Activated effector memory CD4-positive, alpha-beta T cell treated with Interleukin-2 at 50 U/mL for 16 hours (primary cell): Measurements from ENCODE around the gene CUX1.

ENCODE experiments used
- DNase-seq: peaks from one replicate; pipeline ENCODE4 v3.0.0-alpha.2; 2020

CUX1 gene

DNA sequence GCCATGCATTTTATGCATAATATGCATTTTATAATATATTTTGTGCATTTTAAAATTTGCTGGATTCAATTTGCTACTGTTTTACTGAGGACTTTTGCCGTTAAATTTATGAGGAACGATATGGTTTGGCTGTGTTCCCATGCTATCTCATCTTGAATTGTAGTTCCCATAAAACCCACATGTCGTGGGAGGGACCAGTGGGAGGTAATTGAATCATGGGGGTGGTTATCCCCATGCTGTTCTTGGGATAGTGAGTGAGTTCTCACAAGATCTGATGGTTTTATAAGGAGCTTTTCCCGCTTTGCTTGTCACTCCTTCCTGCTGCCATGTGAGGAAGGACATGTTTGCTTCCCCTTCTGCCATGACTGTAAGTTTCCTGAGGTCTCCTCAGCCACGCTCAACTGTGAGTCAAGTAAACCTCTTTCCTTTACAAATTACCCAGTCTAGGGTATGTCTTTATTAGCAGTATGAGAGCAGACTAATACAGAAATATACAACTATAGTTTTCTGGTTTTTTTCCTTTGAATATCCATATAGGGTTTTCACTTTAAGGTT is 267.9 kb downstream of the CUX1 start:
- DNase-seq = no peak

DNA sequence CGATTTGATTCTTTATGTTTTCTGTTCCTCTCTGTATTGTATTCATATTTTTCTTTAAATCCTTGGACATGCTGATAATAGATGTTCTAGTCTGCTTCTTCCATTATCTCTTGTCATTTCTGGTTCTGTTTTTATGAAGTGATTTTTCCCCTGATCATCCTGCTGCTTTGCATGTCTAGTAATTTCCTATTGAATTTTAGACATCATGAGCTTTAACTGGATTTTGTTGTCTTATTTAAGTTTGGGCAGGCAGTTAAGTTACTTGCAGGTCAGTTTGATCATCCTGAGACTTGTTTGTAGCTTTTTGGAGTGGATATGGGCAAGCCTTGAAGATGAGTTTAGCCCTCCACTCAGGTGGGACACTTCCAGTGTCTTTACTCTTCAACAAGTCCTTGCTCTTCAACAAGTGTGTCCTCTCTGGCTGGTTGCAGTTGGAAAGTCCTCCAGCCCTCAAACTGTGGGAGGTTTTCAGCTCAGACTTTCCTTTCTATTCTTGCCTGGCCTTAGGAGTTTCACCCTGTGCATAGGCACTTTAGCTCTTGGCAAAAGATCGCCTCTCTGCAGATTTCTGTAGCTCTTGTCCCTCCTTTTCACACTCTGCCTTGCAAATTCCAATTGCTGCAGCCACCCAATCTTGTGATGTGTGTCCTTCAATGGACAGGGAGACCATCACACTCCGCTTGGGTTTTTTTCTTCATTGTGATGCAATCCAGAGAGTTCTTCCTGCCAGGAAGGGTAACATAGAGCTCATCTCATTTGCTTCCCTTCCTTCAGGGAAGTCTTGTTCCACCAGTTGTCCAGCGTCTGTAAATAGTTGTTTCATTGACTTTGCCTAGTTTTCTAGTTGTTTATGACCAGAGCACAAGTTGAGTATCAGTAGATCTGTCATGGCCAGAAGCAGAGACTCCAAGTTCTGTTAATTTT is 272.0 kb downstream of the CUX1 start:
- no peak for DNase-seq

DNA sequence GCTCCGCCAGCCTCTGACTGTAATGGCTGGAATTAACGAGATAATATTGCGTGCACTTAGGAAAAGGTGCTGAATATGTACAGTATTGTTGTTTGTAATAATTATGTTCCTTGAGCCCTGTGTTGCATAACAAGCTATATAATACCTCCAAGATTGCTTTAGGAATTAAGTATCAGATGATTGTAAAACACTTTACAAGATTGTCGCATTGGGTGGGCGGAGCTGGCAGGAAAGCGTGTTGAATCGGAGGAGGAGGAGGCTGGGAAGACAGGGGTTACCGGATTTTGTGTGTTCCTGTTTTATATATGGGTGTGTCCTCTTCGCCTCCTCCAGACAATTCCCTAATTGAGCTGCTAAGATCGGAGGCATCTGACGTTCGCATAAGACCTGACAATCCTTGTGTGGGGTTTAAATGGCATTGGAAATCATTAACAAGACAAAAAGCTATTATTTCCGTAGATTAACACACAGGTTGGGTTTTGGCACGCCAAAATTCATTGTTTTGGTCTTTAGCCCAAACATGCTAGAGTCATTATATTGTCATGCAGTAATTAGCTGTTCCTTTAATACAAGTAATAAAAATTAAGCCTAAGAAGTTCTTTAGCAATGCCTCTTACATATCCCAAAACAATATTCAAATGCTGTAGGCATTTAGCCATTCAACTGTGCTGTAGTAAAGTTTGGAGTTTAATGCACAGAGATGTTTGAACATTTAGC is 276.3 kb downstream of the CUX1 start:
- no peak for DNase-seq

DNA sequence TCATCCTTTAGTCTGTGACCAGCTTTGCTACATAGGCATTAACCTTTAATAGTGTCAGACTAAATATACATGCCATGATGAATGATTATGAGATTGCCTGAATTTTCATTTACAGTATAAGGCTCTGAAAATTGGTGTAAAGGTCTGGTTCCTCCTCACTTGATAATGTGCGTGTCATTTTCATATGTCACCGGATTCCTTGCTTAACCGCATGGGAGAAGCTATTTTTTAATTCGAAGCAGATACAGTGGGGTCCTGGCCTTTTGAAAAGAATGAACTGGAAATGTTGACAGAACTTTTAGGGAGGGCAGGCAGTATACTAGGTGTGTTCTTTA is 276.9 kb downstream of the CUX1 start:
- no peak for DNase-seq

DNA sequence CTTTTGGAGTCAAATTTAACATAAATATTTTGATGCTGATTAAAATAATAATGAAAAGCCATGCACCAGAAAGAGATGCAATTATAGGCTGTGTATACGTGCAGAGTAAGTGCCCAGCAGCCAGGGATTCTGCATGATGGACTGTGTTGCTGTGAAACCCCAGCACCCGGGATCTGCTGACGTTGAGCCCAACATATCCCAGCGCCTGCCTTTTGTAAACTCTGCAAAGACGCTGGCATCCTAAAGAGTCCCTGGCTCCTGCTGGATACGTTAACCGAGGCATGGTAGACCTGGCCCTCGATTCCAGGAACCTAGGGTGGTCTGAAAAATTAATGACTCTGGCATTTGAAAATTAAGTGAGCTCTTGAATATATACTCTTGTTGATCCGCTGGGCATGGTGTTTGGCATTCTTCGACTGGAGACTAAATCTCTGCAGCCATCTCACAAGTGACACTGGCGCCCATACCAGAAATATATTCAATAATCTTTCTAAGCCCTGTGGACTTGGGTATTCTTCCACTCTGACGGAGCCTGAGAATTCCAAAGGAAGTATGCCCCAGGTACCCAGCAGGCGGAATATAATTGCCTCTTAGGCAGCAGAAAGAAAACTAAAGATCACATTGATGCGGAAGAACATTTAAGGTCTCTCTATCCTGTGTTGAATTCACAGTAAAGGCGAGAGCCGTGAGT is 278.0 kb downstream of the CUX1 start:
- DNase-seq = no peak

DNA sequence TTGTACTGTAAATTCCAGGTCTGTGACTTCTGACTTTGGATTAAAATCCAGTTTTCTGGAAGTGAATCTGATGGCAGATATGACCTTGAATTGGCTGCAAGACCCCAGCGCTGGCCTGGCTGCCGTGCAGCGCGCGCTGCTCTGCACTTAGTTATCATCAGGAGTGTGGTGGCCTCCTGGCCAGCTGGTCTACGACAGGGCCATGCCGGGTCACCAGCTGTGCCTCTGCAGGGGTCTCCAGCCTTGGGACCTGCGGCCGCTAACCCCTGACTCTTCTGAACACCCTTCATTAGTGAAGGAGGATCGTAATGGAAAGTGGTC is 278.5 kb downstream of the CUX1 start:
- DNase-seq = no peak

DNA sequence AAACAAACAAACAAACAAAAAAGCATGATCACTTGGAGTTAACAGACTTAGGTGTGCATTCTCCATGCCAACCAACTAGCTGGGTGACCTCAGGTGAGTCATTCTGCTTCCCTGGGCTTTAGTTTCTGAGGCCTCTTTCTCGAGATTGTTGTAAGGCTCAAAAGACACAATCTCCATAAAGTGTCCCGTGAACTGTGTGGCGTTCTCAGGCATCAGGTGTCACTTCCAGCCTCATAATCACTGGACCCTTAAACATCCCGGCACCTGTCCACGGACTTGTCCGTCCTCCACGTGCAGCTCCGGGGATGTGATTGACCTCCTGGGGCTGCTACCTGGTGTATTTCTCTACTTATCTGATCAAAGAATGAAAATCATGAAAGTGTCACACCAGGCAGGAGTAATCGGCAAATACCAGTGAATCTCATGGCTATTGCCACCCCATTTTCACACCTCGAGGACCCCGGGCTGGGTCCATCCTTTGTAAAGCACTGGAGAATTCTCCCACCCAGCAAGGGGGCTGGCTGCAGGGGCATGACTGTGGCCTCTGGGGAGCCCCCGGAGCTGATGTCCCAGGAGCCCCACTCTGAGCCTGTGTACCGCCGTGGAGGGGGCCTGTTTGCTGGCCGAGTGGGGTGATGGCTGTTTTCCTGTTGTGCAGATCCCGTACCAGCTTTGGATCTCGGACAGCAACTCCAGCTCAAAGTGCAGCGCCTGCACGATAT is 279.4 kb downstream of the CUX1 start:
- no peak for DNase-seq

DNA sequence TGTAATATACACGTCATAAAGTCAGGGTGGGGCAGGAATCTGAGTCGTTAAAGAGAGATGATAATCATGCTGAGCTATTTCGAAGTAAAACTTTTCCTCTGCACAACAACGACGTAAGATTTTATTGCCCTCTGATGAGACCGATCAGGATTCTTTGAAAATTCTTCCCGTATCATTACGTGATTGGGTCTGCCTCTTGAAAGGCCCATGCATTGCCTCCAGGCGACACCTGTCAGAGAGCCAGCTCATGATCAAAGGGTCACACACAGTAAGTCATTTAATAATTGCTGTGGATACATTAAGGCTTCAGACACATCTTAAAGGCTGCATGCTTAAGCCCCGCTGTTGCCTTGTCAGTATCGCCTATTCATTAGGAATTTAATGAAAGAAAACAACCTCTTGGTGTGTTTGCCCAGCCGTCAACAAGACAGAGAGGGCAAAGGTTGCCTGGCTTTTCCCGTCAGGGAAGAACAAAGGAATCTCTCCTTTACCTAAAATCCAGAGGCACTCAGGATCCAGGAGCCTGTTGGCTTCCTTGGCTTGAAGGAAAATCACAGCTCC is 280.3 kb downstream of the CUX1 start:
- no peak for DNase-seq

DNA sequence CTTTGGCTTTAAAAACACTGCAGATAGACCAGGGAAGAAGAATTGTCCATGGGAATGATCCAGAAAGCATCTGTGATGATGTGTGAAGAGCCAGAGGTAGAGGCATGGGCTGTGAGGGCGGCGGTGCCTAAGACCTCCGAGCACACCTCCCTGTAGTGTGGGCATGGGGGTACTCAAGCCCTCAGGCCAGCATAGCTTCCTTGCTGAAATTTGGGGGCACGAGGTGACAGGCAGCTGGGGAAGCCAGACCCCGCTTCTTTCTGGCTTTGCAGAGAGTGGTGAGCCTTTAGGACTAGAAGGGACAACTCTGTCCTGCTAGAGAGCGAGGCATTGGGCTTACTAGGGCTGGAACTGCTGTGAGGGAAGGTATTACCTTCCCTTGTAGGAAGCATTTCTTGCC is 281.6 kb downstream of the CUX1 start:
- no peak for DNase-seq

DNA sequence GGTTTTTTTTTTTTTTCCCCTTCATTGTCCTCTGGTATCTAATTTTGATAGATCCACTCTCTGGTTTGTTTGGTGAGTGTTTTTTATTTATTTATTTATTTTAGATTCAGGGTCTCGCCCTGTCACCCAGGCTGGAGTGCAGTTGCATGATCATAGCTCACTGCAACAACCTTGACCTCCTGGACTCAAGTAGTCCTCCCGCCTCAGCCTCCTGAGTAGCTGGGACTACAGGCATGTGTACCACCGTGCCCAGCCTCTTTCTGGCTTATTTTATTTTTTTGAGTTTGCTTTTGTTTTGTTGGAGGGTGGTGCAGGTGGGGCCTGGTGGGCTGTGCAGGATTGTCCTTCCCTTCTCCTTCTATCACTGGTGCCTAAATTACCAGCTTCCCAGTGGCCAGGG is 282.0 kb downstream of the CUX1 start:
- no peak for DNase-seq

DNA sequence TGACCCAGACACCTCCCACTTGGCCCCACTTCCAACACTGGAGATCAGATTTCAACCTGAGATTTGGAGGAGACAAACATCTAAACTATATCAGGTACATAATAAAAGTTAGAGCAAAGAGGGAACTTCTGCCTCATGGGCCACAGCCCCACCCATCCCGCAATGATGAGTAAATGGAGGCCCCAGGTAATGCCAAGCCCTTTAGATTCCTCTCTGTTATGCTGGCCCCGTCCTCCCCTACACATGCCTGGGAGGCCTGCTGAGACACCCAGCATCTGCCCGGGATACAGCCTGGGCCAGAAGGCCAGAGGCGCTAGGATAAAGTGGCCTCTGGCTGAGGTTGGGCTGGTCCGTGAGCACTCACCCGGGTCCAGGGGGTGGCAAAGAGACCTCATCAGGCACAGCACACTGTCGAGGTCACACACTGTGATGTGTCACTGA is 283.7 kb downstream of the CUX1 start:
- no peak for DNase-seq

DNA sequence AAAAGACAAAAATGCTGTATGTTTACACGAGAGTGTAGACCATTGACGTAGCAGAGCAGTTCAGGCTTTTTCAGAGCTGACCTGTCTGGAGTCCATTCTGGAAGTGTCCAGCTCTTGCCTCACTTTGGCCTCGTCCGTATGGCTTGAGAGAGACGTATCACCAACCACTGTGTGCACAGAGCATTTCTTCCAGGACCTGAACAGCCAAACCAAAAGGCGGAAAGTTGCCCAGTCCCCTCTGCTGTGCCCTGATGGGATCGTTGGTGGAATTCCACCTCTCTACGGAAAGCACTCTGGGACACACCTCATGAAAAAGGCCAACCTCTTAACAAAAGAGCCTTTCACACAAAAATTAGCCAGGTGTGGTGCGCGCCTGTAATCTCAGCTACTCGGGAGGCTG is 284.5 kb downstream of the CUX1 start:
- no peak for DNase-seq

DNA sequence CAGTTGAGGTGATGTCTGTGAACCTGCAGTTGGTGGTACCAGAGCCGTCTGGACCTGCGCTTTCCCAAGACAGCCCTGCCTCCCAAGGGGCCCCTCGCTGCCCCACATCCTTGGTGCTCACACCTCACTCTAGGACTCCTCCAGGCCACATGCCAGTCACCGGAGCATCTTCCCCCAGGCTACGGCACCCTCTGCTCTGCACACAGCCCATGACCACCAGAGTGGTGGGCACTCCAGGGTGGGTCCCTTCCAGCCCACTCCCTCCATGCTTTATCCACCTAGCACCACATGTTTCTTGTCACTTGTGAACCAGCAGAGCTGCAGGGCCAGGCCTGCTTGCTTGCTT is 285.6 kb downstream of the CUX1 start:
- DNase-seq = no peak

DNA sequence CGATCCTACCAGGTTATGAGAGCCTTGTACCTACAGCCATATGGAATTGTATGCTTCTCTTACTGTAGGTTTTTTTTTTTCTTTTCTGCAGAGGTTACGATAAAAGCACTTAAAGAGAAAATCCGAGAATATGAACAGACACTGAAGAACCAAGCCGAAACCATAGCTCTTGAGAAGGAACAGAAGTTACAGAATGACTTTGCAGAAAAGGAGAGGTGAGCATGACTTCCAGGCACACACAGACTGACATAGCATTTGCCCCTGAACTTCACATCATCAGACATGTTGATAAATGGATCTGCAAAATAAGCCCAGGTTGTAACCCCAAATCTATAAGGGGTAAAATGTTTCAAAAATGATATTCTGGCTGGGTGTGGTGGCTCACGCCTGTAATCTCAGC is 286.8 kb downstream of the CUX1 start:
- no peak for DNase-seq

DNA sequence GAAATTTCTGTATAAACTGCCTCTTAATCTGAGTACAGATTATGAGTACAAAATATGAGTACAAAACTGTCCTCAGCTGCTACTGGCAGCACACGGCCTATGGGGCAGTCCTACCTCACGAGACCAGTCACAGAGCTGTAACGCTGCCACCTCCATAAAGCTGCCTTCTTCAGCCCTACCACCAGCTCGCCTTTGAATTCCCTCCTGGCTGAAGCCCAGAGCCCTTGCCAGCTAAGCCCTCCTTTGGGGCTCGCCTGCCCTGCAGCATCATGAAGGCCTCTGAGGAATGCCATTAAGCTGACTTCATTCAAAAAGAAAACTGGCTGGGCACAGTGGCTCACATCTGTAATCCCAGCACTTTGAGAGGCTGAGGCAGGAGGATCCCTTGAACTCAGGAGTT is 289.2 kb downstream of the CUX1 start:
- no peak for DNase-seq

DNA sequence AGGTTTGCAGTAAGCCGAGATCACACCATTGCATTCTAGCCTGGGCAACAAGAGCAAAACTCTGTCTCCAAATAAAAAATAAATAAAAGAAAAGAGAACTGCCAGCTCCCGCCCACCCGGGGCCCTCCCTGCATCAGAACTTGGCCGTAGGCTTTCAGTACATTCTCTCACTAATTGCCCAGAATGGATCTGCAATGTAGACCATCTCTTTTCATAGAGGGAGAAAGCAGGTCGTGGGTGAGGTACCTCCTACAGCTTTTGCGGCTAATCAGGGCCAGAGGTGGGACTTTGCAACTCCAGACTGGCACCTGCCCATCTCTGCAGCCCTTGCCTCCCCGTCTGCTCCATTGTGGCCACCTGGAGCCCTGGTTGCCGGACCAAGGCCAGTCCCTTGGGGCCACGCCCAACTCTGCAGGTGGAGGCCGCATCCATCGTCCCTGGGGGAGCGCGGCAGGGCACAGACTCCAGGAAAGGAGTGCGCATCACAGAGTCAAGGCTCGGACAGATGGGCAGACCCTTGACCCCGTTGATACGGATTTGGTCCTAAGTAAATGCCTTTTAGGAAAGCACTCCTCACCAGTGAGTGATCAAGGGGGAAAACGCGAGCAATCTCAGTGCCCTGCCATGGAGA is 290.2 kb downstream of the CUX1 start:
- no peak for DNase-seq

DNA sequence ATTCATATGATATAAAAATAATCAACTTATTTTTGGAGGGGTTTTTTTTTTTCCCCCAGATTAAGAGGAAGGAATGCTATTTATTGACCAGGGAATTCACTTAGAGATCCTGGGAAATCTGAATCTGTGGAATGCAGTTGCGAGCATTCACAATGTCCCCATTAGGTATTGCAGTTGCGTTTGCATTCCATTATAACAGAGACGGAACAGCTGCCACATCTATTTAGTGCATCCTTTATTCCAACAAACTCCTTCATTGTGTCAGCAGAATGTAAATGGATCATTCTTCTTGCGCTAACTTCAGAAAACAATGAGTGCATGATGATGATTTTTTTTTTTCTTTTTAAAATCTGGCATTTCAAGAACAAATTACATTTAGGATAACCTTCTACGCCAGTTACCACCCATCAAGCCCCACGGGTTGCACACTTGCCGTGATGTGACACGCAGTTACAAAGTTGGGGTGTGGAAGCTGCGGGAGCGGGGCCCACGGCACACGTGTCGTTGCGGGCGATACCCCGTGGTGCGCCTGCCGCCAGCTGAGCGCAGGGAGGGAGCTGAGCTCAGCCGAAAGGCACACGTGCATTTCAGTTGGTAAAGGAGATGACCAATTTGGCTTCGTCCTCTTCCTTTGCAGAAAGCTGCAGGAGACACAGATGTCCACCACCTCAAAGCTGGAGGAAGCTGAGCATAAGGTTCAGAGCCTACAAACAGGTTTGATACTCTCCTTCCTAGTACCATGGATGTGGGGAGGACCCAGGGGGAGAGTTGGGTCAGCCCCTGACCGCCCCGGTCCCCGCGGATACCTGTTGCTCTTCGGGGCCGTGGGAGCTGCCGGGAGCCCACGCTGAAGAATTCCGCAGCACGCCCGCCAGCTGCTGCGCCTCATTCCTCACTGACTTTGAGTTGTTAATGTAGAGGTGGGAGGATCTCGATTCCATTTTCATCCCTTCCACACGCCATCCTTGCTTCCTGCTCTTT is 293.9 kb downstream of the CUX1 start:
- DNase-seq = no peak

DNA sequence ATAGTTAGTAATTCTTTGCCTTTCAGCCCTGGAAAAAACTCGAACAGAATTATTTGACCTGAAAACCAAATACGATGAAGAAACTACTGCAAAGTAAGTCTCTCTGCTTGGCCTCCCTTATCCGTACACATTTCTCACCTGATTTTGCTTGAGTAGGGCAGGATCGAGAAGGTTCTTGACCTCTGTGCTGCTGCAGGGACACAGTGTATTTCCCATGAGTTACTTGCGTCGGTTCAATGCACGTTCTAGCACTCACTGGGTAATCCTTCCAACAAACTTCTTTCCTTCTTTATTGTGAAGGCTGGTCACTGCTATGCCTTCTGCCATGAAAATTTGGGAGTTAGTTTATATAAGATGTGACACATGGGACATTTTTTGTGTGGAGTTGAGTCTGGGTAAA is 297.8 kb downstream of the CUX1 start:
- DNase-seq = no peak

DNA sequence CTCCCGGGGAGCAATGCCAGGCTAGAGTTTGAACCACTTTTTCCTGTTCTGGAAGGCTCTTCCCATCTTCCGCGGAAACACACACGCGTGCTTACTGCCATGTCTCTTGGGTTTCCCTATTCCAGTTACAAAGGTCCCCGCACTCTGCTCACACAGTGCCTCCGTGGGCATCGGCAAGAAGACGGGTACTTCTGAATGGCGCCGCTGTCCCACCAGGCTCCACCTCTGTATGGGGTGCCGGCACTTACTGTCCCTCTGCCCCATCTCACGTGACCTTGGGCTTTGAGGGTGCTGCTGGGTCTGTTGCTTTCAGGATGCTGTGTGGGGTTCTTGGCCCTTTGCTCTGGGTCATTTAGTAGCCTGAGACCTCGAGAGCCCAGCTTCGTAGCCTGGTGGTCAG is 298.5 kb downstream of the CUX1 start:
- DNase-seq = no peak

DNA sequence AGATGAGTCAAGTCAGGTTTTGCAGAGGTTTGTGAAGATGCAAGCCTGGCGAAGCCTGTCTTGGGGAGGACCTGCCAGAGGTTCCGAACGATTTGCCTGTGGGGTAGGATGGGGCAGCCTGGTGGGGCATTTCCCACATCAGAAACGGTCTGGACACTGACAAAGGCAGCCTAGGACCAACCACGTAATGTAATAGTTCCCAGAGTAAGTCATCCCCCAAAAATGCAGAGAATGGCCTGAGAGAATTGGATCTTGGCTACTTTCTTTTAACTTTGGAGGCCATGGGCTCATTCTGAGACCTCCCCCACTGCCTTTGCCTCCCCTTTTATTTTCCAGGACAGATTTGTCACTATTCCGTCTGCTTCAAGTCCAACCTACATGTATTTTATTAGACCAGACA is 300.3 kb downstream of the CUX1 start:
- DNase-seq = no peak

DNA sequence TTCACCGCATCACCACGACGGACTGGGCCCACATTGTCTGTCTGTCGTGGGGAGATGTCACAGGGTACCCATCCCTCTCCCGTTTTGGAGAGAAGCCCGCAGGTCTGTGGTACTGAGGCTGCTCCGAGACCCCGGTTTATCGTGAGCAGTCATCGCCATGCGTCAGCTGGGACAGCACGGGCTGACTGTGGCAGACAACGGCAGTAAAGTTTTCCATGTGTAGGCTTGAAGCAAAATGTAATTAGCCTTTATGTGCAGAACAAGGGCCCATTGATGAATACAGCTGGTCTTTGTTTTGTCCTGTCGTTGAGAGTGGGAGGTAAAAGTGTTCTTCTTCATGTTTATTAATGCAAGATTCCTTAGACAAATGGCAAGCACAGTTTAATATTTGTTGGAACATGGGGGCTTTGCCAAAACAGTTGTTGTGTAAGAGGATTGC is 301.8 kb downstream of the CUX1 start:
- no peak for DNase-seq
